ENCODE data around the gene INTS1.

The INTS1 gene

DNA sequence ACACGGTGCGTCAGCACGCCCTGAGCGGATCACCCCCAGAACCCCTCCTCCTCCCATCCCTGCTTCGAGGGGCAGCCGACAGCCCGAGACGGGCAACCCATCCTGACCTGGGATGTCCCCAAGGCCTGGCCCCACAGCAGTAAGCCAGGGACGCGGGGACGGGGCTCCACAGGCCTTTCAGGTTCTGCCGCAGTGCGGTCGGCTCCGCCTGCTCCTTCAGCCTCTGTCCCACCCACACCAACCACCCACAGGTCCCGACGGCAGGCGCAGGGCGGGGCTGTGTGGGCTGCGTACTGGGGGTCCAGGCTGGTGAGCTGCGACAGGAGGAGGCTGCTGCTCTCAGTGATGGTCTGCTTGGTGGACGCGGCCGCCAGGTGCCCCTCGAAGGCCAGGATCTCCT lies 16.7 kb downstream of the INTS1 start:
- DNase-seq = no peak

DNA sequence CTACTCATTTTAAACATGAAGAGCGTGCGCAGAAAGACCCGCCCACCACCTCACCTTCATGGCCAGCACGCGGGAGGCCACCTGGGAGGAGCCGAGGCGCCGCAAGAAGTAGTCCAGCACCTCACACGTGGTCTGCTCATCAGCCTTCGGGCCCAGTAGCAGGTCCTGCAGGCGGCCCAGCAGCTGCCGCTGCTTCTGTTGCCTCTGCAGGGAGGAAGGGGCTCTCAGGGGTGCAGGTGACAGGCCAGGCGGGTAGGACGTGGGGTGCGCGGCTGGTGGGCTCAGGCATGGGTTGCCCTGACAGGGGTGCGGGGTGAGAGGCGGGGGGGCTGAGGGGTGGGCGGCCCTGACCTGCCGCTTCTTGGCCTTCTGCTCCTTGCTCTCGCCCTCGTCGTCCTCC lies 17.6 kb downstream of the INTS1 start:
- DNase-seq = no peak

DNA sequence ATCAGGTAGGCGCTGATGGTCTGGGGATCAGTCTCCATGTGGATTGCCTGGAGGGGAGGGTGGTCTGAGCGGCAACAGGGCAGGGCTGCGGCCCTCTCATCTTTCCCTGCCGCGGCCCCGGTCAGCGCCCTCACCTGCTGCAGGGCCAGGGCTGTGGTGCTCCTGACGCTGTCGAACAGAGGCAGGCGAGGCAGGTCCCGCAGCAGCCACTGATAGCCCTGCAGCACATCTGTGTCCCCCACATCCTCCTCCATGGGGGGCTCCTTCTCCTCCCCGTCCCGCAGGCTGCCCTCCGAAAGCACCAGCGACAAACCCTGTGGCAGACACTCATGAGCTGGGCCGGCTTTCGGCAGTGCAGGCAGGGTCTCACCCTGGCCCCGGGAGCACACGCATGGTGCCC lies 19.0 kb downstream of the INTS1 start:
- DNase-seq = no peak

DNA sequence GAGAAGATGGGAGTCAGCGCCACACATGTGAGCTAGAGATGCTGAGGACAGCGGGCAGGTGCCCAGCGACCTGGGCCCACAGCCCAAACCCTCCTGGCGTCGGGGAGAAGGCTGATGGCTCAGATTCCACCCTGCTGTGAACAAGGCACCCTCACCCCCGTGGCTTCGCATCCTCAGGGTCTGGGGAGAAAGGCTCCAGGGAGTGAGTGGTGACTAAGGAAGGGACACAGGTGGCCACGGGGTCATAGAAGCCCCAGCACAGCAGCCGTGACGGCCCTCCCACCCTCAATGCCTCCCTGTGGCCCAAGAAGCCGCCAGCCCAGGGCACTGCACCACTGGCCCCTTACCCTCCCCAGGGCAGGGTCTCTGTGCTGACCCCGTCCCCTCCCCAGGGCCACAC lies 19.6 kb downstream of the INTS1 start:
- no peak for DNase-seq

DNA sequence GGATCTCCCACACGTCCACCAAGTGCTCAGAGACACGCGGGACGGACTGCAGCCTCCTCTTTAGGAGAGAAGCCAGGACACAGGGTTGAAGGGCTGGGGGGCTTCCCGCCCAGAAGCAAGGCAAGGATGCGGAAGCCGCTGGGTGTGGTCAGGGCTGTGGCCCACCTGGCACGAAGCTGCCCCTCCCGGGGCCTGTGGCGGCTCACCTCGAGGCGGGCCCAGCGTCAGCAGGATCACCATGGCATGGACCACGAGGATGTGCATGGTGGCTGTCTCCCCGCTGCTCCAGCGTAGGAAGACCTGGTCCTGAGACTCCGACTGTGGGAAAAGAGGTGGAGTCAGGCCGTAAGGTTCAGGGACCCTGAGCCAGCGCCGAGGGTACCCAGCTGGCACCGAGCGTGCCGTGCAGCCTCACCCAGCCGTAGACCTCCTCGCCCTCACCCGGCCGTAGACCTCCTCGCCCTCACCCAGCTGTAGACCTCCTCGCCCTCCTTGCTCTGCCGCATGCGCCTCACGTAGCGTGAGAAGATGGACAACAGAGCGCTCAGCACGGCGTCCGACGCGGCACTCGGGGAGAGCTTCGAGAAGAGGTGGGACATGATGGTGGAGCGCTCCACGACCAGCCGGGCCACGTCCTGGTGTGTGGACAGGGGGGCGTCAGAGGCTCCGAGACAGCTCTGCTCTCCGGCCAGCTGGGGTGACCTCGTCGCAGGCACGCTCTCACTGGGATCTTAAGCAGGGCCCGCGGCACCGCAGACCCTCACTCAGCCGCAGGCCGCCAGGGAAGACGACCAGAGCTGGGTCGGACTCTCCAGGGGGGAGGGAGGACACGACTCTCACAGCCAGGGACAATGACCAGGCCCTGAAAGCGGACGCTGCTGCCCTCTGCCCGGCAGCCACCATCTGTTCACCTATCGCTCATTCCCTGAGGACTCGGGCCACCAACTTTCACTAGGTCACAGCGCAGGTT lies 20.4 kb downstream of the INTS1 start:
- no peak for DNase-seq

DNA sequence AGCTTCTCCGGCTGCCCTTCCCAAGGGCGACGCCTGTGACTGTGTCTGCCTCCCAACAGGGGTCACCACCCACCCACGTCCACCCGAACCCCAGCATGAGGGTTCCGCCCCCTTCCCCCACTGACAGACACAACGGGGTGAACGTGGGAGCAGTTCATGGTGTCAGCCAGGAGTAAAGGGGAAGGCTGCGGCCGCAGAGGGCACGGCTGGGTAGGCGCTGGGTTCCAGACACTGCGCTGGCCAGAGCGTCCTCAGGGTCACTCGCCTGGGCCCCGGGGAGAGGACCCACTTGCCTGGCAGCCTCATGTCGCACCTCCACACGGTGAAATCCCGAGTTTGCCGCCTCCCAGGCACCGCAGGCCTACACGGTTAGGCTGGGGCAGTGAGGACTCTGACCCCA lies 21.1 kb downstream of the INTS1 start:
- DNase-seq = no peak

DNA sequence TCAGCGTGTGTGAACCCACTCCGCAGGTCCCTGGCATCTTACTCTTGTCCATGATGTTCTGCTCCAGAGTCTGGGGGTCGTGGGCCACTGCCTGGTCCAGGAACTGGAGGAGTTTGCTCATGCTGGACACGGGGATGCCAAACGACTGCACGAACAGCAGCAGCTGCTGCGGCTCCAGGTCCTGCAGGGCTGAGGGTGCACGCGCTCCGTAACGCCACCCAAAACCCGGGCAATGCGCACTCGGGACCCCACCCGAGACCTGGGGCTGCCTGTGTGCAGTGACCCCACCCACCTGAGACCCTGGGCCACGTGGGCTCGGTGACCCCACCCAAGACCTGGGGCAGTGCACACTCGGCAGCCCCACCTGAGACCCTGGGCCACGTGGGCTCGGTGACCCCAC lies 22.9 kb downstream of the INTS1 start:
- DNase-seq = no peak

DNA sequence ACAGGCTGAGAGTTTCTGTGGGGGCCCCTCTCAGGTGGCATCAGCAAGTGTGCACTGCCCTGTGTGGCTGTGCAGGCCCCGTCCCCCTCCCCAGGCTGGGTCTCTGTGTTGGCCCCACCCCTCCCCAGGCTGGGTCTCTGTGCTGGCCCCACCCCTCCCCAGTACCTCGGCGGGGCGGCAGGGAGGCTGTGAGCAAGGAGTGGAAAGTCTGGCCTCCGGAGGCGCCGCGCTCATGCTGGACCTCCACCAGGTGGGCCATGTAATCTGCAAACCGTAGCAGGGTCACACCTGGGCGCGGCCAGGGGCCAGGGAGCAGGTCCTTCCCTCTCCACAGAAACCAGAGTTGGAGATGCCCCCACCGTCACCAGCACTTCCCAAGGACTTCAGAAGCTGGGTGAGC lies 23.5 kb downstream of the INTS1 start:
- no peak for DNase-seq

DNA sequence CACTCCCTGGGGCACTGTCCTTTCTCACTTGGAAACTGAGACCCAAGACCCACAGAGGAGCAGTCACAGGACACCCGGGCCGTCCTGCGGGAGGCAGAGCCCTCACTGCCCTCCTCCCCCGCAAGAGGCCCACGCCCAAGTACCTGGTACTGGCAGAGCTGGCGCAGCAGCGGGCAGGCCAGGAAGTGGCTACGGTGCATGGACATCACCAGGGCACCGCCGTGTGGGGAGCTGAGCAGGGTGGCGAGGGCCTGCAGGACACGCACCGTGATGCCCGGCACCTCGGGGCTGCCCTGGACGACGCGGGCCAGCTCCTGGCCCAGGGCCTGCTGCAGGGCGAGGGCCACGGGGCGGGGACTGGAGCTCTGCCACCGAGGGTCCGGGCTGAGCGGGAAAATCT lies 24.9 kb downstream of the INTS1 start:
- no peak for DNase-seq

DNA sequence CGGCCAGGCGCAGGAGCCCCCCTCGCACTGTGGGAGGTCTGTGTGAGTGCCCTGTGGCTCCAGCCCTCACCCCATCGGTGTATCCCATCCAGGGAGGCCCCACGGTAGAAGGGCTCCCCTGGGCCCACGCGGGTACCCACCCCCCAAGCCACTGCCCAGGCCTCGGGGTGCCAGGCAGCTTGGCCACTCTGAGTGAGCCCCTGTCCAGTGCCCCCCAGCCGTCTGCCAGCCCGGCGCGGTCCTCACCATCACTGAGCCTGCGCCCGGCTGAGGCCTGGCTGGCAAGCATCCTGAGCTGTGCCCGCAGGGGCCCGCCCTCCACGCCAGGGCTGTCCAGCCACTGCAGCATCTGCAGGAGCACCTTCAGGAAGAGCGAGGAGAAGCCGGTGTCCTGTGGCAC lies 25.7 kb downstream of the INTS1 start:
- DNase-seq = no peak

DNA sequence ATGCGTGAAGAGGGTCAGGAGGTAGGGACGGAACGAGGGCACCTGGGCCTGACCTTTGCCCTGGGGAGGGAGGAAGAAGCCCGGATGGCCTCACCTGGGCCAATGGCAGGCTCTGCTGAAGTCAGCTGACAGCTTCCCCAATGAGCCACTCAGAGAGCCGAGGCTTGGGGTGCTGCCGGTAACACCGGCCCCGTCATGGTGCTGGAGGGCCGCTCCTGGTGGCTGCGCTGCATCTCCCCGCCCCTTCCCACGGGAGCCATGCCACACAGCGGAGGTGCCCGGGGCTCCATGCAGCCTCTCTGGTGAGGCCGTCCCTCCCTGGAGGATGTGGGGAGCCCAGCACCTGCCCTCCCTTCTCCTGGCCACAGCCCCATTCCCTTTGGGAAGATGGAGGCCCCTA lies 27.3 kb downstream of the INTS1 start:
- no peak for DNase-seq

DNA sequence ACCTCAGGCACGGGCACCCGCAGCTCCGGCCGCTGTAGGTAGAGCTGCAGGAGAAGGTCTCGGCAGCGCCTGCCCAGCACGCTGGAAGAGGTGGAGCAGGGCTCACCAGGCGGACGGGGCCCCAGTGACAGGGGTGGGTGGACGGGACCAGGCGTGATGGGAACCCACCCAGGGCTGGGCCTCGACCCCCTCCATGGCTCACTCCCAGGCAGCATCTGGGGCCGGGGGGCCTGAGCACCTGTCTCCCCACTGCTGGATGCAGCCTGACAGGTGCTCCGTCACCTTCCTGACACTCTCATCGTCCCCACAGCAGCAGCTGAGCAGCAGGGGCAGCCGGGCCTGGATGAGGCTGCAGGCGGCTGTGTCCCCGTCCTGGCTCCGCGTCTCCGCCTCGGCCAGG lies 28.2 kb downstream of the INTS1 start:
- DNase-seq = no peak

DNA sequence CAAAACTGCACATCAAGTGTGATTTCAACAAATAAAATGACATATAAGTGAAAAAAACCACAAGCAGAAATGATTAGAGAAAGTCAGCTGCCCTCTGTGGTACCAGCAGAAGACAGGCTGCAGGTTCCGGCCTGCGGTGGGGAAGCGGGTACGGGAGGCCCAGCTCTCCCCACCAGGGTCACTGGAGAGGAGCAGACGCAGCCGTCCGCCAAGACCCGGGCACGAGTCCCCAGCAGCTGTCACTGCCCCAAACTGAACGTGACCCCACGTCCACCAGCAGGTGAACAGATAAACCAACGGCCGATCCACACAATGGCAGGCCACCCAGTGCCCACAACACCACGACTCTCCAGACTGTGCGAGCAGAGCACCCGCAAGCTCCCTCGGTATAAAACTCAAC lies 28.8 kb downstream of the INTS1 start:
- no peak for DNase-seq

DNA sequence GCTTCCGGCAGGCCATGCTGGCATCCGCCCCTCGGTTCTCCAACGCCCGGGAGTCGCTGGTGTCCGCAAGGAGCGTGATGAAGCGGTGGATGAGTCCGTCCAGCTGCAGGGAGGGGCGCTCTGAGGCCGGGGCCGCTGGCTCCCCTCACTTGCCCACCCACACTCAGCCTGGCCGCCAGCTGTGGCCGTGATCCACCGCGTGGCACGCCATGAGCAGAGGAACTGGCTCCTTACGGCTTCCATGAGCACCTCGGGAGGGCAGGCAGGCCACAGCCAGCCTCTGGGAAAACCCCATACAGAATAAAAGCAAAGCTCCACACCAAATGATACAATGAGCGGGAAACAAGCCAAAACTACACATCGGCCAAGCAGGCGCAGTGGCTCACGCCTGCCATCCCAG lies 29.5 kb downstream of the INTS1 start:
- DNase-seq = no peak

DNA sequence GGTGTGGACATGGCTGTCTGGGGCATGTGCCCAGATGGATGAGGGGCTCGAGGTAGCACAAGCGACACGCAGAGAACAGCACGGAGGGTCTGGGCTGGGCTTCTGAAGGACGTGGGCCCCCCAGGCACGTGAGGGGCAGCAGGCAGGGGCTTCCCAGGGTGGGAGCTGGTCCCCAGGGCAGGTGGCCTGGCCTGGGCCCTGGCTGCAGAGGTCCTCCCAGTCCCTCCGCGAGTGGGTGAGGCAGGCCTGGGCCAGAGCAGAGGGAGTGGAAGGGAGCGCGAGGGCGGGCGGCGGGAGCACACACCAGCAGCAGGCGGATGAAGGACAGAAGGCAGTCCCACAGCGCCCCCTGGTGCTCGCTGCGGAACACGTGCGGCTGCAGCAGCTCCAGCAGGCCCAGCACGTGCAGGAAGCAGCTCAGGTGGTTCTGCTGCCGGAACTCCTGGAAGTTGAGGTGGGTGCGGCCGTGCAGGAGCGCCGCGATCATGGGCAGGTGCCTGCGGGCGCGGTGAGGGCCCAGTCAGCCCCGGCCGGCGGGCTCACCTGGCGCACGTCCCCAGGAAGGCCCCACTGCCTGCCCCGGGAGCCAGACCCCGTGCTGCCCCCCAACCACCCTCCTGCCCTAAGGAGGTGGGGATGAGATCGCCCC lies 30.2 kb downstream of the INTS1 start:
- peak; percentile 72 to 83 (median 80) for DNase-seq

DNA sequence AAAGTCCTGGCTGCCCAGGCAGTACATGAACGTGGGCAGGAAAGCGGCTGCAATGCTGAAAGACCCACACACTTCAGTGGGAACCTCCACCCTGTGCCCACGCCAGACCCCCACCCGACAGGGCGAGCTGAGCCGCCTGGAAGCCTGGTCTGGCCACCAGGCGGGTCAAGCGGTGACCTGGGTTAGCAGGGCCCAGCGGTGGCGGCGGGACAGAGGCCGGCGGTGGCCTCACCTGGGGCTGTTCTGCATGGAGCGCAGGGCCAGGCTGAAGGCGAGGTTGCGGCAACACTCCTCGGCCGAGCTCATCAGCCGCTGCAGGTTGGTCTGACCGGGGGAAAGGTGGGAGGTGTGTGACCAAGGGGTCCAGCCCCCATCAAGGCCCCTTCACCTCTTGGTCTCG lies 33.3 kb downstream of the INTS1 start:
- DNase-seq = no peak

DNA sequence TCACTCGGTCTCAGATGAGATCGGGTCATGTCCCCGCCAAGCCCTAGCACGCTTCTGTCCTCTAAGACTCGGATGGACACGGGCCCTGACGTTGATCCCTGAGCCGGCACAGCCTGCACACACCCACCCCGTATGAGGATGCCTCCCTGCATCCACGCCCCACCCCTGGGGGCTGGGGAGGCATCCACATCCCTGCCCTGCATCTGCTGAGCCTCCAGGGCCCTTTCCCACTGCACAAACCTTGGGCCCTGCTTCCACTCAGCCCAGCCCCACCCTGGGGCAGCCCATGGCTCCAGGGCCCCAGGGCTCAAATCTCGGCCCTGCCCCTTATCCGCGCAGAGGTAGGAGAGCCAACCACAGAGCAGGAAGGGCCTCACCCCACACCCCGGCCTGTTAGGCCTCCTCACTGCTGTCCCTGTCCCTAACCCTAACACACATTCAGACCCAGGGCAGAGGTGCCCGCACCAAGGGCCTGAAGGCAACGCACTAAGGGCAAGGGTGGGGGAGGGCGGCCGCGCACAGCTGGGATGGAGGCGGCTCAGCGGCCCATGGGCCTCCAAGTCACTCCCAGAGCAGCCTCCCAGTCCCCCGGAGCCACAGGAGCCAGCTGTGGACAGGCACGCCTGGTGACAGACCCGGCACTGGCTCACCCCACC lies 35.4 kb downstream of the INTS1 start:
- no peak for DNase-seq

DNA sequence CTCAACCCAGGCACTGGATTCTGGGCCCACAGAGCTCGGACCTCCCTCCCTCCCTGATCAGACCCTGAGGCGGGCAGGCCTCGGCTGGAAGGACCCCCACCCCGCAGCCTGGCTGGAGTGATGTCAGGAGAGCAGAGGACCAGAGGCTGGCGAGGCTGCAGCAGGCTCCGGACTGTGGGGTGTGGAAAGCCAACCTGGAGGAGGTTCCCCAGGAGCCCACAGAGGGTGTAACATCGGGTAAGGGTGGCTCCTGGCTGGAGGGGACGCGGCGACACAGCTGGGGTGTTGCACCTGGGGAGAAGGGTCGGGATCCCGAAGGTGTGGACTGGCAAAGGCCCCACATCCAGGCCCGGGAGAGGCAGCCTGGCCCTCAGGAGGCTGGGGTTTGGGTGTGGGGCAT lies 36.0 kb downstream of the INTS1 start:
- no peak for DNase-seq

DNA sequence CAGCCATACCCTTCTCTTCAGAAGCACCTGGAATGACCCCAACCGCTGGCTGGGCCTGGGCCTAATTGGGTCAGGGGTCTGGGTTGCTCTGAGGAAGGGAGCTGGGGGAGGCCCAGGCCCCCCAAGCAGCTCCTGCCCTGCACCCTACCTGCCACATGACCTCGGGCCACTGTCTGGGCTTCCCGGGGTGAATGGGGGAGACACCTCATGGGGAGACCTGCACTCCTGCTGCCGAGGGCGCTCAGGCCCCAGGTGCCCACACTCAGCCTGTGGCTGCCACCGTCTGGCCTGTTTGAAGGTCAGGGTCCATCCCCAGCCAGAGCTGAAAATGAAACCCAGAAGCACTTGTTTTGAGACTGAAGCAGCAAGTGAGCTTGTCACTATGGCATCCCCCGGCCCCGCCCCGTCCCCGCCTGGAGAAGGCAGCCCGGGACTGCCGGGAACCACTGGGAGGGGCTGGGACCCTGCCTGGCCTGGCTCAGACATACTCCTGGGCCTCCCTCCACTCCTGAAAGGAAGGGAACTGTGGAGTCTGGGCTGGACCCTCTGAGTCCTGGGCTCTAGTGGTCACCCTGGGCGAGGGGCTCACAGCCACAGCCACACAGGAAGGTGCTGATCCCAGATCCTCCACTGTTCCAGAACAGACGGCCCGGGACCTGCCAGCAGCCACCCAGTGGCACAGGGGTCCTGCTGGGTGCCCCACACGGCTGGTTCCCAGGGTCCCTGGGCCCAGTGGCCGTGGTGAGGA lies 37.5 kb downstream of the INTS1 start:
- DNase-seq = no peak

DNA sequence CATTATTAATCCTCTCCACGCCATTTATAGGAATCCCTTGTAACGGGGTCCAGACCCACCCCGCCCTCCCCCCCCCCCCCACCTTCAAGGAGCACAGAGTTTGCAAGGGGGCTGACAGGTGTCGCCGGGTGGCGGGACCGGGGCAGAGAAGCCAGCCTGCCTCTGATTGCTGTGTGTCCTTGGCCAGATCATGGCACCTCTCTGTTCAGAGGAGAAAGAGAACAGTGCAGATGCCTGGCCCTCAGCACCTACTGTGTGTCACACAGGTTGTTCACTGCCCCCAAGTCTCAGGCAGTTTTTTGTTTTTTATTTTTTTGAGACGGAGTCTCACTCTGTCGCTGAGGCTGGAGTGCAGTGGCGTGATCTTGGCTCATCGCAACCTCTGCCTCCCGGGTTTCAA lies 39.5 kb downstream of the INTS1 start:
- DNase-seq = no peak

DNA sequence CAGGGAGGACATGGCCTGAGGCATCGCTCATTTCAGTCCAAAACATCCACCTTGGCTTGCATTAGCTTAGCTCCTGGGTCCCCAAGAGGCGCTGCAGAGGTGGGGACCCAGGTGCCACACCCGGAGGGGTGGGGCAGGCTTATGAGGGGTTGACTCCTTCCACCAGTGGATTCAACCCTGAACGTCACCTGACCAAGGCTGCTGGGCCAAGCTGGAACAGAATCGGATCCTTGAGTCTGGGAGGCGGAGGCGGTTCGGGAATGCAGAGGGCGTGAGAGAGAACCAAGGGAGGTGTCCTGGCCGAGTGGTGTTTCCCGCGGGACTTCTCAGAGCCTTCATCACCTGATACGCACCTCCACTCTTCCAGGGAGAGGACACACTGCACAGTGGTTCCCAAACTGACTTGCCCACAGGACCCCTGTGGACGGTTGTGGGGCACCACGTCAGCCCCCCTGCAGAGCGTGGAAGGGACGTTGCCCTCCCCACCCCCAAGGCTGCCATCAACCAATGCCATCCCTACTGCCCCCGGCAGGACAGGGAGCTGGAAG lies 40.4 kb downstream of the INTS1 start:
- no peak for DNase-seq

DNA sequence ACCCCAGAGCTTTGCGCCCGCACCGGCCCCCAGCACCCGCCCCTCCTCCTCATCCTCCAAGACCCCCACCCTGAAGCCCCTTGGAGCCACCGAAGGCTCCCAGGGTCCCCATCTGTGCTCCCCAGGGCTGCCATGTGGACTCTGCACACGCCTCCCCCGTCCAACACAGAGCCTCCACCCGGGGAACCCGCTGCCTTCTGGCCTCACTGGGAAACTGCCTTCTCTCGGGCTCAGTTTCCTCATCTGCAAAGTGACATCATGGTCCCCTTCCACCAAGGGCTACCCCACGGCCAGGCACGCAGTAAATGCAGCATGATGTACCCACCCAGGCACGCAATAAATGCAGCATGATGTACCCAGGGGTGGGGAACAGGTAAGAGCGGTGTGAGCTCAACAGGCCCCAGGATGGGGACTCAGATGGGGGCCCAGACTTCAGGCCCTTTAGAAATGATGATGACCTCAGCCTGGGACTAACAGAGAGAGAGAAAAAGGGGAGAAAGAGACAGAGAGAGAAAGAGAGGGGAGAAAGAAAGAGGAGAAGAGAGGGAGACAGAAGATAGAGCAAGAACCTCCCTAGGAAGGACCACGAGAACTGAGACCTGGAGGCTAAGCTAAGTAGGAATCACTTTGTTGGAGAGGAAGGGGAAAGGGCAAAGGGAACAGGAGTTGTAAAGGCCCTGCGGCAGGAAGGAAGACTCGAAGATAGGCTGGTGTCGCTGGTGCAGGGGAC lies 42.4 kb downstream of the INTS1 start:
- no peak for DNase-seq

Measured in activated CD4-positive, CD25-positive, alpha-beta regulatory T cell (primary cell).